Activated gamma-delta T cell treated with anti-CD3 and anti-CD28 coated beads, Interleukin-2, amount 50 U/mL, for 16 hours (primary cell): ENCODE measurements around the gene FAM83G.

Experiments used
- DNase-seq: peaks from one replicate; pipeline ENCODE4 v3.0.0-alpha.2; 2020; ENCODE audit warnings: low read depth

Gene FAM83G

GRCh38 chr17:18987230-18987610, 17.3 kb downstream of the FAM83G start:
- no peak for DNase-seq

- DNase-seq = no peak
Observed at GRCh38 chr17:18986541-18987229, 17.9 kb downstream of the FAM83G start.

- DNase-seq = no peak
Observed at GRCh38 chr17:18985475-18985874, 19.1 kb downstream of the FAM83G start.

- DNase-seq = no peak
Observed at GRCh38 chr17:18984273-18985114, 20.1 kb downstream of the FAM83G start.

- DNase-seq = no peak
Observed at GRCh38 chr17:18981642-18982424, 22.7 kb downstream of the FAM83G start.

GRCh38 chr17:18981335-18981641, 23.3 kb downstream of the FAM83G start:
- no peak for DNase-seq

- DNase-seq = no peak
Observed at GRCh38 chr17:18980682-18981334, 23.8 kb downstream of the FAM83G start.

GRCh38 chr17:18978655-18979054, 25.9 kb downstream of the FAM83G start:
- DNase-seq = no peak

GRCh38 chr17:18978050-18978449, 26.5 kb downstream of the FAM83G start:
- DNase-seq = no peak

GRCh38 chr17:18977646-18978045, 26.9 kb downstream of the FAM83G start:
- no peak for DNase-seq

- DNase-seq = no peak
Observed at GRCh38 chr17:18977021-18977420, 27.5 kb downstream of the FAM83G start.

- DNase-seq = no peak
Observed at GRCh38 chr17:18976201-18976600, 28.4 kb downstream of the FAM83G start.

- no peak for DNase-seq
Observed at GRCh38 chr17:18975597-18975996, 29.0 kb downstream of the FAM83G start.

- DNase-seq = no peak
Observed at GRCh38 chr17:18974407-18975149, 30.0 kb downstream of the FAM83G start.

GRCh38 chr17:18971801-18972200, 32.8 kb downstream of the FAM83G start:
- no peak for DNase-seq

- no peak for DNase-seq
Observed at GRCh38 chr17:18970582-18971480, 33.7 kb downstream of the FAM83G start.

GRCh38 chr17:18968945-18969887, 35.3 kb downstream of the FAM83G start:
- no peak for DNase-seq

GRCh38 chr17:18968345-18968744, 36.2 kb downstream of the FAM83G start:
- no peak for DNase-seq

- no peak for DNase-seq
Observed at GRCh38 chr17:18967916-18968315, 36.6 kb downstream of the FAM83G start.
